ENCODE results near the gene GJA9.
"Not testable (repeated sequence)": the region's sequence is repeated elsewhere in the genome, so short reads cannot be mapped to it uniquely, and the experiment has no call there.

The GJA9 gene

GRCh38 chr1:38918568-38918967 is 37.2 kb upstream of the GJA9 start:
- no peak for TF ChIP-seq CTCF (IDR thresholded peaks at IDR 0.05; ENCODE audit: low read depth, low read length, missing control alignments)
- DNase-seq (ENCODE audit: low read depth): no peak
- in situ Hi-C loops (cut with HindIII; ENCODE audit: low sequenced_read_pairs): no loop called here
- no peak overlapping the region for H3K4me3 ChIP-seq (ENCODE audit: low read depth, low read length)

GRCh38 chr1:38917772-38918171 is 36.4 kb upstream of the GJA9 start:
- no peak for DNase-seq (ENCODE audit: low read depth)
- in situ Hi-C loops (cut with HindIII; ENCODE audit: low sequenced_read_pairs): no loop called here
- no peak for TF ChIP-seq CTCF (IDR thresholded peaks at IDR 0.05; ENCODE audit: low read depth, low read length, missing control alignments)
- no peak overlapping the region for H3K4me3 ChIP-seq (ENCODE audit: low read depth, low read length)

GRCh38 chr1:38917337-38917736 is 36.0 kb upstream of the GJA9 start:
- DNase-seq (ENCODE audit: low read depth): no peak
- in situ Hi-C loops (cut with HindIII; ENCODE audit: low sequenced_read_pairs): no loop called here
- H3K4me3 ChIP-seq (ENCODE audit: low read depth, low read length): no peak overlapping the region
- no peak for TF ChIP-seq CTCF (IDR thresholded peaks at IDR 0.05; ENCODE audit: low read depth, low read length, missing control alignments)

- H3K4me3 ChIP-seq (ENCODE audit: low read depth, low read length): no peak overlapping the region
- no peak for TF ChIP-seq CTCF (IDR thresholded peaks at IDR 0.05; ENCODE audit: low read depth, low read length, missing control alignments)
- in situ Hi-C loops (cut with HindIII; ENCODE audit: low sequenced_read_pairs): no loop called here
- no peak for DNase-seq (ENCODE audit: low read depth)
Observed at GRCh38 chr1:38915352-38915948, 34.1 kb upstream of the GJA9 start.

- DNase-seq (ENCODE audit: low read depth); in situ Hi-C loops (cut with HindIII; ENCODE audit: low sequenced_read_pairs); H3K4me3 ChIP-seq (ENCODE audit: low read depth, low read length): not testable (repeated sequence)
Observed at GRCh38 chr1:38914908-38915307, 33.5 kb upstream of the GJA9 start.

GRCh38 chr1:38908821-38909220 is 27.4 kb upstream of the GJA9 start:
- TF ChIP-seq CTCF (IDR thresholded peaks at IDR 0.05; ENCODE audit: low read depth, low read length, missing control alignments): no peak
- DNase-seq (ENCODE audit: low read depth): no peak
- in situ Hi-C loops (cut with HindIII; ENCODE audit: low sequenced_read_pairs): no loop called here
- H3K4me3 ChIP-seq (ENCODE audit: low read depth, low read length): no peak overlapping the region

GRCh38 chr1:38905985-38906384 is 24.6 kb upstream of the GJA9 start:
- in situ Hi-C loops (cut with HindIII; ENCODE audit: low sequenced_read_pairs): no loop called here
- TF ChIP-seq CTCF (IDR thresholded peaks at IDR 0.05; ENCODE audit: low read depth, low read length, missing control alignments): no peak
- no peak for DNase-seq (ENCODE audit: low read depth)
- no peak overlapping the region for H3K4me3 ChIP-seq (ENCODE audit: low read depth, low read length)
